Mesendoderm (in vitro differentiated cells): ENCODE results near the gene KRT79.
A peak's percentile ranks its signal among the peaks of the same experiment; 100 is the strongest.

Source experiments
- DNase-seq: peaks from one replicate; pipeline ENCODE4 v3.0.0; 2013
- H2AK5ac ChIP-seq: 2 replicates; pipeline ENCODE4 v1.6.1; 2013; ENCODE audit warnings: low read length, inconsistent platforms
- H2BK120ac ChIP-seq: 2 replicates; pipeline ENCODE4 v1.6.1; 2013; ENCODE audit warnings: low read depth, mild to moderate bottlenecking, low read length, moderate library complexity, mixed read lengths
- H2BK15ac ChIP-seq: replicated peaks from 2 replicates; pipeline ENCODE4 v1.6.1; 2013; ENCODE audit warnings: low read depth, mild to moderate bottlenecking, moderate library complexity
- H2BK5ac ChIP-seq: 2 replicates; pipeline ENCODE4 v1.6.1; 2013; ENCODE audit warnings: low read length, inconsistent platforms
- H3K18ac ChIP-seq: 2 replicates; pipeline ENCODE4 v1.6.1; 2013; ENCODE audit warnings: mild to moderate bottlenecking, low read length, mixed read lengths
- H3K23ac ChIP-seq: one replicate; pipeline ENCODE4 v1.6.1; 2013; ENCODE audit warnings: low read length
- H3K27ac ChIP-seq: 2 replicates; pipeline ENCODE4 v1.5.1; 2013; ENCODE audit warnings: low read depth, mild to moderate bottlenecking, inconsistent platforms, low read length, moderate library complexity
- H3K27me3 ChIP-seq: 2 replicates; pipeline ENCODE4 v1.6.1; 2013; ENCODE audit warnings: low read length, control low read depth, mild to moderate bottlenecking, inconsistent platforms; ENCODE audit not compliant: insufficient read depth, poor library complexity
- H3K36me3 ChIP-seq: 2 replicates; pipeline ENCODE4 v1.6.1; 2013; ENCODE audit warnings: low read length, inconsistent platforms; ENCODE audit not compliant: control insufficient read depth, insufficient read depth
- H3K4ac ChIP-seq: one replicate; pipeline ENCODE4 v1.6.1; 2013; ENCODE audit warnings: low read depth, mild to moderate bottlenecking, low read length, moderate library complexity
- H3K4me1 ChIP-seq: 2 replicates; pipeline ENCODE4 v1.6.1; 2013; ENCODE audit warnings: low read depth, low read length, inconsistent platforms; ENCODE audit not compliant: control insufficient read depth
- H3K4me2 ChIP-seq: 2 replicates; pipeline ENCODE4 v1.6.1; 2013; ENCODE audit warnings: low read length
- H3K4me3 ChIP-seq: 2 replicates; pipeline ENCODE4 v1.5.1; 2013; ENCODE audit warnings: mild to moderate bottlenecking, low read length
- H3K56ac ChIP-seq: one replicate; pipeline ENCODE4 v1.6.1; 2013; ENCODE audit warnings: low read length
- H3K79me1 ChIP-seq: 2 replicates; pipeline ENCODE4 v1.6.1; 2013; ENCODE audit warnings: low read length, inconsistent platforms
- H3K79me2 ChIP-seq: 2 replicates; pipeline ENCODE4 v1.6.1; 2013; ENCODE audit warnings: mild to moderate bottlenecking, low read length; ENCODE audit not compliant: control insufficient read depth, insufficient read depth
- H3K9ac ChIP-seq: 2 replicates; pipeline ENCODE4 v1.6.1; 2013; ENCODE audit warnings: low read length, inconsistent platforms
- H4K5ac ChIP-seq: one replicate; pipeline ENCODE4 v1.6.1; 2013; ENCODE audit warnings: low read length
- H4K8ac ChIP-seq: one replicate; pipeline ENCODE4 v1.6.1; 2013; ENCODE audit warnings: low read depth, mild to moderate bottlenecking, control low read depth, low read length, moderate library complexity
- WGBS: extraction: QIAGEN DNeasy Blood & Tissue Kit; methylation state at CpG from one replicate; pipeline ENCODE4 v1.1.7; 2013; ENCODE audit warnings: low lambda C conversion rate, missing lambda C conversion rate; ENCODE audit not compliant: insufficient coverage; ENCODE audit errors: extremely low coverage; 5-methylcytosine and 5-hydroxymethylcytosine counted together

KRT79 gene

GRCh38 chr12:52799505-52800211, 34.5 kb downstream of the KRT79 start:
- Histone ChIP-seq H3K23ac (peak overlapping the region; percentile 9), H3K4me3 (no peak overlapping the region), H3K4me2 (no peak overlapping the region), H3K18ac (no peak overlapping the region), H3K79me1 (no peaks in the 10 kb centered on the region), H2BK120ac (no peak overlapping the region), H3K9ac (no peak overlapping the region), H3K27ac (no peak overlapping the region), H4K8ac (no peak overlapping the region), H3K4ac (no peak overlapping the region), H3K36me3 (no peaks in the 10 kb centered on the region), H3K27me3 (no peaks in the 10 kb centered on the region), H3K79me2 (no peaks in the 10 kb centered on the region), H3K4me1 (no peaks in the 10 kb centered on the region), H4K5ac (no peak overlapping the region), H2BK5ac (no peak overlapping the region), H2BK15ac (no peak overlapping the region), H2AK5ac (no peak overlapping the region), H3K56ac (no peak overlapping the region)
- no peak for DNase-seq
- no CpG with 5 or more reads among the region's 5 CpGs for WGBS

DNA sequence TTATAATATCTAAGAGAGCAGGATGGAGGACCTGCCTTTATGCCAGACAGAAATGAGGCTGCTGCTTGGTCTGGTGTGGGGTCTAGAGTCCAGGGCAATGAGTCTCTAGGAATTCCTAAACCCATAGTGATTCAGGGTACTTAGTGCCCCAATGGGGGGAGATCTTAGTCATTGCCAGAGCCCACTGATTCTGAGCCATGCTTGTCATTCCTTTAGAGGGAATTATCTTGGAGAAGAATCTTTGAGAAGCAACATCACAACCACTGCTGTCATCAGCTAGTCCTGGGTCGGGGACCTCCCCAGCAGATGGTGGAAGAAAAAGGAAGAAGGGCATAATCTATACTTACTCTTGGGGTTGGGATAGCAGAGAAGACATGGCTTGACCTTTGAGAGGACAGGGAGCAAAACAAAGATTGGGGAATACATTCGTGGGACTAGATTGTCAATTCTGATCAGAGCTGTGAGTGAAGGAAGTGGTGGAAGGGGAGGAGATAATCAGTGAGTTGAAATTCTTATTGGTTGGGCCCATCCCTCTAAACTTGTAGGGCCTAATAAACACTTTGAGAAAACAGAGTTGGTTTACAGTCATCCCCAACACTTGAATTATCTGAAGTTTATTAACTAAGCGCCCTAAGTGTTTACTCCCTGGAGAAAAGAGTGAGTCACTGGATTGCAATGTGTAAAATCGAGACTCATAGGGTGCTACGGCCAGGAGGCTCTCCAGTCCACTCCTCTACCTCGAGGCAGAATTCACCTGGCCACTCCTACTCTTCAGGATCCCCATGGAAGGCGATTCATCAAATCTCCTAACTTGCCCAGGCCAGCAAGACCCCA, 35.2 kb downstream of the KRT79 start:
- Histone ChIP-seq H3K27me3 (no peaks in the 10 kb centered on the region), H4K5ac (no peak overlapping the region), H3K9ac (no peak overlapping the region), H3K4me1 (no peaks in the 10 kb centered on the region), H3K4me2 (no peak overlapping the region), H3K4me3 (no peak overlapping the region), H3K79me2 (no peaks in the 10 kb centered on the region), H2BK15ac (no peak overlapping the region), H2BK120ac (no peak overlapping the region), H4K8ac (no peak overlapping the region), H3K56ac (no peak overlapping the region), H3K36me3 (no peaks in the 10 kb centered on the region), H3K4ac (no peak overlapping the region), H3K27ac (no peak overlapping the region), H2AK5ac (no peak overlapping the region), H2BK5ac (no peak overlapping the region), H3K79me1 (no peaks in the 10 kb centered on the region), H3K18ac (no peak overlapping the region), H3K23ac (no peak overlapping the region)
- DNase-seq: peak; percentile 32
- WGBS: no CpG with 5 or more reads among the region's 7 CpGs

GRCh38 chr12:52798003-52798670, 36.0 kb downstream of the KRT79 start:
- H3K27ac ChIP-seq: no peak overlapping the region
- DNase-seq: no peak

DNA sequence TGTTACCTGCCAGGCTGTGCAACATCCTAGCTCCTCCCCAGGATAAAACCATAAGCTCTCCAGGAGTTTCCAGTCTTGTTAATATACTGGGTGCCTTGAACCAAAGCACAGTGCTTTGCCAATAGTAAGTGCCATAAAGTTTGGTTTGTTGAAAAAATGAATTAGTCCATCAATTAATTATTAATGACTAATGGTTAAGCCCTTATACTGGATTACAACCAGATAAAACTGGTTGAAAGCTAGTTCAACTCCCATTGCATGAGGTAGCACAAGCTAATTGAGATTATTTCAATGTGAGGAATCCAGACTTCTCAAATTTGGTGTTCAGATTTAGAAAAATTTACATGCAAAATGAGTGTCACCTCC, 36.6 kb downstream of the KRT79 start:
- Histone ChIP-seq H4K8ac (no peak overlapping the region), H3K4ac (no peak overlapping the region), H3K9ac (no peak overlapping the region), H2BK5ac (no peak overlapping the region), H3K18ac (no peak overlapping the region), H3K36me3 (no peaks in the 10 kb centered on the region), H3K79me1 (no peaks in the 10 kb centered on the region), H3K4me1 (no peaks in the 10 kb centered on the region), H3K23ac (no peak overlapping the region), H2AK5ac (no peak overlapping the region), H3K4me2 (no peak overlapping the region), H3K4me3 (no peak overlapping the region), H3K56ac (no peak overlapping the region), H3K27ac (no peak overlapping the region), H2BK120ac (no peak overlapping the region), H3K27me3 (no peaks in the 10 kb centered on the region), H4K5ac (no peak overlapping the region), H3K79me2 (no peaks in the 10 kb centered on the region), H2BK15ac (no peak overlapping the region)
- DNase-seq: no peak

More at GRCh38 chr12:52798003-52798670, 36.0 kb downstream of the KRT79 start:
- H2BK5ac ChIP-seq: no peak overlapping the region
- no peak overlapping the region for H3K4ac ChIP-seq
- H4K5ac ChIP-seq: no peak overlapping the region
- no peaks in the 10 kb centered on the region for H3K36me3 ChIP-seq
- H3K23ac ChIP-seq: no peak overlapping the region
- no peaks in the 10 kb centered on the region for H3K27me3 ChIP-seq
- no peak overlapping the region for H2BK120ac ChIP-seq
- H3K56ac ChIP-seq: no peak overlapping the region
- WGBS: no CpG with 5 or more reads among the region's 4 CpGs
- H3K18ac ChIP-seq: no peak overlapping the region
- no peak overlapping the region for H2AK5ac ChIP-seq
- H3K79me1 ChIP-seq: no peaks in the 10 kb centered on the region
- no peaks in the 10 kb centered on the region for H3K79me2 ChIP-seq
- H3K4me1 ChIP-seq: no peaks in the 10 kb centered on the region
- no peak overlapping the region for H4K8ac ChIP-seq
- H3K4me2 ChIP-seq: no peak overlapping the region
- no peak overlapping the region for H3K9ac ChIP-seq
- no peak overlapping the region for H3K4me3 ChIP-seq
- no peak overlapping the region for H2BK15ac ChIP-seq

DNA sequence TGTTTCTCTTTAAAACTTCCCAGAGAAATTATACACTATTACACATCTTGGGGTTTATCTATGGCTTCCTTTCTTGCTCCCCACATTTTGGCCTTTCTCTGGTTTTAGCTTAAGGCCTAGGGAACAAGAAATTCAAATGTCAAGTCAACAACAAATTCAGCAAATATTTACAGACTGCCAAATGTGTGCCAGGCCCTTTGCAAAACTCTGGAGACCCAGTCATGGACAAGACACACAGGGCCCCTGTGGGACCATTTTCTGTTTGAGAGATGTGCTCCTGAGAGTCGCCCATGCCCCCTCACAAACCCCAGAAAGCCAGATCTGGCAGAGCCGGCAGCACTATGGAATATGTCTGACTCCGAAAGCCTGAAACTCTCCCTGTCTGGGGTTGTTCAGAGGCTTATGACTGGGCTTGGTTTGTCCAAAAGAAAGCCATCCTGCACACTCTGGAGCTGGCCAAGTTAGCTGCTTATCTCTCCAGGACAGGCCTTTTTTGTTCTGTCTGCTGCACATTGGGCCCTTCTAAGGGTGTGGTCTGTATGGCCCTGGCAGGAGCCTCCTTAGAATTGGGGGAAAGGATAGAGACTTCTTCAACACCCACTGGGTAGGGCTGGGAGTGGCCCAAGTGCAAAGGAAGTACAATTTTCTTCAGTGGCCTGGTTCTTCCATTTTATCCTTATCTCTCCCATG, 37.1 kb downstream of the KRT79 start:
- H4K8ac ChIP-seq: no peak overlapping the region
- no peaks in the 10 kb centered on the region for H3K79me2 ChIP-seq
- no peak for DNase-seq
- H2BK15ac ChIP-seq: no peak overlapping the region
- H3K36me3 ChIP-seq: no peaks in the 10 kb centered on the region
- H3K27me3 ChIP-seq: no peaks in the 10 kb centered on the region
- no peak overlapping the region for H3K9ac ChIP-seq
- WGBS: no CpG with 5 or more reads among the region's 3 CpGs
- H3K4me3 ChIP-seq: no peak overlapping the region
- no peak overlapping the region for H4K5ac ChIP-seq
- H2BK5ac ChIP-seq: no peak overlapping the region
- no peak overlapping the region for H3K18ac ChIP-seq
- no peaks in the 10 kb centered on the region for H3K4me1 ChIP-seq
- no peak overlapping the region for H3K4me2 ChIP-seq
- H2BK120ac ChIP-seq: no peak overlapping the region
- H2AK5ac ChIP-seq: no peak overlapping the region
- no peak overlapping the region for H3K4ac ChIP-seq
- H3K23ac ChIP-seq: no peak overlapping the region
- no peaks in the 10 kb centered on the region for H3K79me1 ChIP-seq
- H3K56ac ChIP-seq: no peak overlapping the region
- H3K27ac ChIP-seq: no peak overlapping the region
